PC-3 (cell line): ENCODE results near the gene MNT. TPM values are rescaled to one million over a fixed set of nuclear protein-coding genes. Genes with fewer than 3 reads are reported as not detected.
A peak's percentile ranks its signal among the peaks of the same experiment; 100 is the strongest.

ENCODE experiments used
- ATAC-seq: fragments of 200-7000 bp; cut with Tn5 transposase; 2 replicates; pipeline ENCODE4 v1.9.1; 2020; ENCODE audit warnings: mild to moderate bottlenecking, moderate library complexity
- BruUV-seq: library from RNA; stranded (reverse); fragments of 400-500 nt; replicated peaks from 2 replicates; lab custom pipeline; 2021; lab: Mats Ljungman, UMichigan
- CTCF ChIA-PET: fragments of 300-600 bp; sonication (Branson Sonifier 250); formaldehyde crosslinking; loops from one replicate; lab custom pipeline; 2022; ENCODE audit warnings: antibody characterized with exemption; lab: Charles Lee
- POLR2A ChIA-PET: fragments of 300-600 bp; sonication (Branson Sonifier 250); formaldehyde crosslinking; loops from one replicate; lab custom pipeline; 2022; ENCODE audit warnings: antibody characterized with exemption; ENCODE audit not compliant: unreplicated experiment; lab: Charles Lee
- DNase-seq: peaks from one replicate; pipeline ENCODE4 v3.0.0-alpha.2; 2015
- H2AFZ ChIP-seq: fragments of 300-600 bp; sonication (generic); 2 replicates; pipeline ENCODE4 v1.6.0; 2016; ENCODE audit warnings: antibody characterized with exemption, low read length
- H3F3A ChIP-seq: fragments of 300-600 bp; sonication (generic); one replicate; pipeline ENCODE4 v1.6.0; 2017; ENCODE audit warnings: antibody characterized with exemption, low read length, control low read depth, mild to moderate bottlenecking; ENCODE audit not compliant: unreplicated experiment
- H3K27ac ChIP-seq: fragments of 300-600 bp; sonication (generic); 2 replicates; pipeline ENCODE4 v1.5.1; 2016; ENCODE audit warnings: mild to moderate bottlenecking, low read length
- H3K27me3 ChIP-seq: fragments of 300-600 bp; sonication (generic); 2 replicates; pipeline ENCODE4 v1.6.1; 2016; ENCODE audit warnings: low read length, mixed read lengths
- H3K36me3 ChIP-seq: fragments of 300-600 bp; sonication (generic); 2 replicates; pipeline ENCODE4 v1.6.1; 2016; ENCODE audit warnings: low read depth, mixed run types, low read length, mixed read lengths
- H3K4me1 ChIP-seq: fragments of 300-600 bp; sonication (generic); 2 replicates; pipeline ENCODE4 v1.5.1; 2016; ENCODE audit warnings: low read length; ENCODE audit not compliant: insufficient read depth
- H3K4me2 ChIP-seq: fragments of 300-600 bp; sonication (generic); 2 replicates; pipeline ENCODE4 v1.6.0; 2016; ENCODE audit warnings: low read length
- H3K4me3 ChIP-seq: fragments of 300-600 bp; sonication (generic); 2 replicates; pipeline ENCODE4 v1.5.1; 2016; ENCODE audit warnings: mild to moderate bottlenecking, low read length, mixed read lengths
- H3K79me2 ChIP-seq: fragments of 300-600 bp; sonication (generic); 2 replicates; pipeline ENCODE4 v1.6.1; 2017; ENCODE audit warnings: low read length, mixed read lengths
- H3K9ac ChIP-seq: fragments of 300-600 bp; sonication (generic); 2 replicates; pipeline ENCODE4 v1.6.0; 2016; ENCODE audit warnings: mild to moderate bottlenecking, low read length
- H3K9me2 ChIP-seq: fragments of 300-600 bp; sonication (generic); replicated peaks from 2 replicates; pipeline ENCODE4 v1.6.1; 2016; ENCODE audit warnings: mixed run types, low read length, mixed read lengths
- H3K9me3 ChIP-seq: fragments of 300-600 bp; sonication (generic); 2 replicates; pipeline ENCODE4 v1.6.1; 2016; ENCODE audit warnings: low read length, mixed read lengths
- H4K20me1 ChIP-seq: fragments of 300-600 bp; sonication (generic); 2 replicates; pipeline ENCODE4 v1.6.1; 2016; ENCODE audit warnings: low read length, mixed read lengths
- CTCF ChIP-seq: fragments of 300-600 bp; sonication (generic); conservative IDR thresholded peaks from 2 replicates; pipeline ENCODE4 v1.5.1; 2017; ENCODE audit warnings: antibody characterized with exemption, low read depth, mild to moderate bottlenecking, low read length
- EZH2 ChIP-seq: fragments of 300-600 bp; sonication (generic); IDR thresholded peaks from one replicate; pipeline ENCODE4 v1.6.1; 2017; ENCODE audit warnings: antibody characterized with exemption, mild to moderate bottlenecking, low read length; ENCODE audit not compliant: unreplicated experiment
- EZH2phosphoT487 ChIP-seq: fragments of 300-600 bp; sonication (generic); IDR thresholded peaks from 2 replicates; pipeline ENCODE4 v1.6.1; 2018; ENCODE audit warnings: mild to moderate bottlenecking, antibody characterized with exemption, low read length, borderline replicate concordance
- intact Hi-C: fragments of 100-400 bp; cut with micrococcal nuclease; formaldehyde crosslinking; loops from 2 replicates; pipeline ENCODE4 v1.9.0; 2023
- total RNA-seq: library from RNA; depleted of rRNA; stranded (reverse); fragments of >200 nt; gene quantifications from 2 replicates; pipeline ENCODE4 v1.2.3, GENCODE V29; 2014

Gene MNT
- total RNA-seq, 1 experiment from 2014 or later, result 19.1 TPM

DNA sequence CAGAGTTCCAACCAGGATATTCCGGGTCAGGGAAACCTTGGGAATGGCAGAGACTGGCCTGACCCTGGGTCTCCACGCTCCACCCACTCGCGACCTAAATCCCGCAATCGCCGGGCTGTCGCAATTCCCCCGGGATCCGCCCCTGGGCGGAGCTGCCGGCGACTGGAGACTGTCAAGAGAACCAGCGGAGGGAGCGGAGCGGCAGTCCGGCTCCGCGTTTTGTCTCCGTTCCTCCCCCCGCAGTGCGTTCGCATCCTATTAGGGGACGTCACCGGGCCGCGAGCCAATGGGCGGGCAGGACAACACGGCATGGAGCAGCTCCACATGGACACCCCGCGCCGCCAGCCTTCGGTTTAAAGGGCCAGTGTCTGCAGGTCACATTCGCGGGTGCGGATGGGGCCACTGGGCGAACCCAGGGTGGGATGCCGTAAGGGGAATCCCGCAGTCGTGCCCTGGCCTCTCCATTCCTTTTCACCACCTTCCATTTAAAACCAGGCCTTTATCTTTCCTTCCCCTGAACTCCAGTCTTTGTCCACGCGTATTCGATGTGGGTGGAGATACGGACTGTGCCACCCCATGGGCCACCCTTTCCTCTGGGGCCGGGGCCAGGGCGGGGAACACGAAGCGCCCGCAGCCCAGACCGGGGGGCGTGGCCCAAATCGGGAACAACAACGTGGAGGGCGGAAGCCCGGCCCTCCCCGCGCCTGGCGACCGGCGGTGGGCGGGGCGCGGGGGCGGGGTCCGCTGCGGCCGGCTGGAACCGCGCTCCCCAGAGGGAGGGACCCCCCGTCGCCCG, 764 bp upstream of the MNT start:
- BruUV-seq, result no TSS peak
- peak; percentile 38 for ATAC-seq
- H3K36me3 ChIP-seq, result no peaks in the 10 kb centered on the region
- DNase-seq, result peak; percentile 97
- H3K27me3 ChIP-seq, result no peaks in the 10 kb centered on the region
- intact Hi-C loops, result loop anchor here (2.0 kb wide), 1 partner anchor 43 kb away; no protein-coding TSS in a partner anchor
- H3K9me3 ChIP-seq, result no peaks in the 10 kb centered on the region
- peak overlapping the region; percentile 100 for H3K4me2 ChIP-seq
- peaks cover 33% of the 10 kb centered on the region for H3K79me2 ChIP-seq
- peak overlapping the region; percentile 98 for H3K4me3 ChIP-seq
- no peaks in the 10 kb centered on the region for H3K9me2 ChIP-seq
- peaks cover 10% of the 10 kb centered on the region; the same call in 1 of the 2 replicates for H4K20me1 ChIP-seq
- TF ChIP-seq CTCF (no peak), EZH2phosphoT487 (no peak), EZH2 (no peak)
- peak overlapping the region; percentile 95 for H3K27ac ChIP-seq
- H3K9ac ChIP-seq, result peak overlapping the region; percentile 100
- H2AFZ ChIP-seq, result peak overlapping the region; percentile 75
- CTCF ChIA-PET, result interaction anchor here (0.5 to 0.6 kb wide), 2 partner anchors 1279 to 1353 kb away, joined by 3 read pairs; no protein-coding TSS in a partner anchor
- H3F3A ChIP-seq, result peaks cover 10% of the 10 kb centered on the region
- POLR2A ChIA-PET, result interaction anchor here (0.7 kb wide), 2 partner anchors 109 to 753 kb away, joined by 3 to 10 read pairs; no protein-coding TSS in a partner anchor
- H3K4me1 ChIP-seq, result peaks cover 56% of the 10 kb centered on the region

DNA sequence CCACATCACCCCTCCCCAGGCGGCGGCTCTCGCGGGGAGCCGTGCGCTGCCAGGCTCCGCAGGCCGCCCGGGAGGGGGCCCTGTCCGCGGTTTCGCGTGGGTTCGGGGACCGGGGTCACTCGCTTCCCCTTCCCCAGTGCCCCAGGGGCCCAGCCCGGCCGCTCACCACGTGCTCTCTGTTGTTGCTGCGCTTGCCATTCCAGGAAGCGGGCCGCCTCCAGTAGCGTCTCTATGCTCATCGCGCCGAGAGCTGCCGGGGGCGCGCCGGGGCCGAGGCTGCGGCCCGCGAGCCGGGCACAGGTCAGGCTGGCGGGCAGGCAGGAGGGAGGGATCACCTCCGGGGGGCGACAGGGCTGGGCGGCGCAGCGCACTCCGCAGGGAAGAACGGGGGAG, 390 bp downstream of the MNT start:
- H3K27me3 ChIP-seq, result no peaks in the 10 kb centered on the region
- POLR2A ChIA-PET, result interaction anchor here (0.6 kb wide), 1 partner anchor 571 kb away, joined by 3 read pairs; no protein-coding TSS in a partner anchor
- H3K27ac ChIP-seq, result peak overlapping the region; percentile 95
- BruUV-seq, result no TSS peak
- H3K4me1 ChIP-seq, result peaks cover 56% of the 10 kb centered on the region
- peaks cover 44% of the 10 kb centered on the region for H3K79me2 ChIP-seq
- peak overlapping the region; percentile 100 for H3K4me2 ChIP-seq
- no peaks in the 10 kb centered on the region for H3K9me3 ChIP-seq
- peak overlapping the region; percentile 98 for H3K4me3 ChIP-seq
- H3K9ac ChIP-seq, result peak overlapping the region; percentile 100
- CTCF ChIA-PET, result no interaction called here
- peaks cover 6% of the 10 kb centered on the region for H3F3A ChIP-seq
- peak; percentile 27 for DNase-seq
- no peaks in the 10 kb centered on the region for H3K36me3 ChIP-seq
- intact Hi-C loops, result loop anchor here (2.0 kb wide), 1 partner anchor 42 kb away; no protein-coding TSS in a partner anchor
- H4K20me1 ChIP-seq, result peaks cover 16% of the 10 kb centered on the region; the same call in 1 of the 2 replicates
- no peak for TF ChIP-seq CTCF
- no peak for TF ChIP-seq EZH2phosphoT487
- no peak for TF ChIP-seq EZH2
- H2AFZ ChIP-seq, result no peak overlapping the region
- H3K9me2 ChIP-seq, result no peaks in the 10 kb centered on the region
- ATAC-seq, result no peak
